ENCODE measurements around the gene FSHR. TPM values are rescaled to one million over a fixed set of nuclear protein-coding genes. Genes with fewer than 3 reads are reported as not detected.

FSHR gene
- total RNA-seq, 4 donors from 2014 or later = not detected

- no peaks in the 10 kb centered on the region for H3K4me1 ChIP-seq
- no peak overlapping the region for H3K27ac ChIP-seq
- no peaks in the 10 kb centered on the region for H3K27me3 ChIP-seq
- H3K36me3 ChIP-seq = no peaks in the 10 kb centered on the region
- no peak for DNase-seq
- no peak for TF ChIP-seq POLR2A (IDR thresholded peaks at IDR 0.05)
- TF ChIP-seq CTCF (IDR thresholded peaks at IDR 0.05) = no peak
- peaks cover 0 to 7% (median 0%) of the 10 kb centered on the region in 4 donors for H3K9me3 ChIP-seq
- H3K4me3 ChIP-seq = no peak overlapping the region
Observed at GRCh38 chr2:49165662-49166061, 11.3 kb upstream of the FSHR start.

- TF ChIP-seq CTCF (IDR thresholded peaks at IDR 0.05) (no peak), POLR2A (IDR thresholded peaks at IDR 0.05) (no peak)
- Histone ChIP-seq H3K36me3 (no peaks in the 10 kb centered on the region), H3K9me3 (peaks cover 0 to 3% (median 0%) of the 10 kb centered on the region in 4 donors), H3K27me3 (no peaks in the 10 kb centered on the region), H3K27ac (no peak overlapping the region), H3K4me1 (no peaks in the 10 kb centered on the region), H3K4me3 (no peak overlapping the region)
- no peak for DNase-seq
Observed at GRCh38 chr2:49164729-49165128, 10.4 kb upstream of the FSHR start.

GRCh38 chr2:49162151-49162550, 7.8 kb upstream of the FSHR start:
- no peaks in the 10 kb centered on the region for H3K4me1 ChIP-seq
- no peaks in the 10 kb centered on the region for H3K36me3 ChIP-seq
- H3K9me3 ChIP-seq = no peaks in the 10 kb centered on the region
- TF ChIP-seq CTCF (IDR thresholded peaks at IDR 0.05) (no peak), POLR2A (IDR thresholded peaks at IDR 0.05) (no peak)
- no peak for DNase-seq
- no peaks in the 10 kb centered on the region for H3K27me3 ChIP-seq
- H3K27ac ChIP-seq = no peak overlapping the region
- H3K4me3 ChIP-seq = no peak overlapping the region

GRCh38 chr2:49154891-49155290, 576 bp upstream of the FSHR start:
- H3K9me3 ChIP-seq = no peaks in the 10 kb centered on the region
- no peak overlapping the region for H3K27ac ChIP-seq
- H3K27me3 ChIP-seq = no peaks in the 10 kb centered on the region
- no peaks in the 10 kb centered on the region for H3K4me1 ChIP-seq
- no peak for TF ChIP-seq POLR2A (IDR thresholded peaks at IDR 0.05)
- no peak for TF ChIP-seq CTCF (IDR thresholded peaks at IDR 0.05)
- no peak overlapping the region for H3K4me3 ChIP-seq
- DNase-seq = no peak
- no peaks in the 10 kb centered on the region for H3K36me3 ChIP-seq

GRCh38 chr2:49153252-49153651, 1.1 kb downstream of the FSHR start:
- TF ChIP-seq POLR2A (IDR thresholded peaks at IDR 0.05) = no peak
- no peak for TF ChIP-seq CTCF (IDR thresholded peaks at IDR 0.05)
- Histone ChIP-seq H3K4me1 (no peaks in the 10 kb centered on the region), H3K27me3 (no peaks in the 10 kb centered on the region), H3K4me3 (no peak overlapping the region), H3K36me3 (no peaks in the 10 kb centered on the region), H3K9me3 (no peaks in the 10 kb centered on the region), H3K27ac (no peak overlapping the region)
- no peak for DNase-seq

GRCh38 chr2:49152824-49153223, 1.5 kb downstream of the FSHR start:
- Histone ChIP-seq H3K36me3 (no peaks in the 10 kb centered on the region), H3K27ac (no peak overlapping the region), H3K4me3 (no peak overlapping the region), H3K27me3 (no peaks in the 10 kb centered on the region), H3K9me3 (no peaks in the 10 kb centered on the region), H3K4me1 (no peaks in the 10 kb centered on the region)
- DNase-seq = no peak
- TF ChIP-seq CTCF (IDR thresholded peaks at IDR 0.05) (no peak), POLR2A (IDR thresholded peaks at IDR 0.05) (no peak)
